ENCODE data around the gene C1QTNF1.

- TF ChIP-seq EZH2phosphoT487 (IDR thresholded peaks at IDR 0.05; ENCODE audit: borderline replicate concordance, low read depth, low read length): no peak
- no peak for TF ChIP-seq CTCF (conservative IDR thresholded peaks at IDR 0.05; ENCODE audit: low read length)
Measured at GRCh38 chr17:78991906-78992532, 31.9 kb upstream of the C1QTNF1 start.
